DMS53 treated with DMSO at 0.1 percent for 48 hours (cell line): ENCODE results near the gene PLXNB3.

ENCODE experiments used
- DNase-seq: peaks from one replicate; lab custom pipeline; 2025; ENCODE audit not compliant: unreplicated experiment; lab: John Stamatoyannopoulos, UW

PLXNB3 gene

DNA sequence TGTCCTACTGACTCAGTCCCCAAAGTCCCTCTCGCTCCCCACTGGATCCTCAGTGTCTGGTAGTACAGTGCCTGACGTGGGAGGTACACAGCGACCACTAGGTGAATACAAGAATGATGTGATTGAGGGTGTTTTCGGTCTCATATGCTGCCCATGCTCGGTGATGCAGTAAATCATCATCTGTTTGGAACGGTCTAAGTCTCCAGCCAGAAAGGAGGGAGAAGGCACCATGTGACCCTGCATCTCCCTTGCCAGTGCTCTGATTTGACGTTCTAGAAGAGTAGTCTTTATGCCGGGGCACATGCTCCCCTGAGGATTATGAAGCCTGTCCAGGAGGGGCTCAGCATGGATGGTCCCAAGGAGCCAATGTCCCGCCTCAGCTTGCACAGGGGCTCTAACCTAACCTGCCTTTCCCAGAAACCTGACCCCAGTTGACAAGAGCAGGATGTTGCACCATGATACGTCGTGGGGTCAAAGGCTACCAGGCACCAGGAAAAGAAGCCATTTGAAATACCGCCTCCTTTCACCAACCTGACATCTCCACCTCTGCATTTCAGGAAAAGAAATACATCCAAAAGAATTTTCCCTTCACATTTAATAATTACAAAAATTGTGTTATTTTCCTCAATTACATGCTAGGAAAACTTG is 13.8 kb upstream of the PLXNB3 start:
- no peak for DNase-seq

- no peak for DNase-seq
Observed at GRCh38 chrX:153755136-153755535, 8.9 kb upstream of the PLXNB3 start.

- no peak for DNase-seq
Observed at GRCh38 chrX:153761863-153762262, 2.2 kb upstream of the PLXNB3 start.

- DNase-seq = no peak
Observed at GRCh38 chrX:153762626-153763173, 1.3 kb upstream of the PLXNB3 start.

DNA sequence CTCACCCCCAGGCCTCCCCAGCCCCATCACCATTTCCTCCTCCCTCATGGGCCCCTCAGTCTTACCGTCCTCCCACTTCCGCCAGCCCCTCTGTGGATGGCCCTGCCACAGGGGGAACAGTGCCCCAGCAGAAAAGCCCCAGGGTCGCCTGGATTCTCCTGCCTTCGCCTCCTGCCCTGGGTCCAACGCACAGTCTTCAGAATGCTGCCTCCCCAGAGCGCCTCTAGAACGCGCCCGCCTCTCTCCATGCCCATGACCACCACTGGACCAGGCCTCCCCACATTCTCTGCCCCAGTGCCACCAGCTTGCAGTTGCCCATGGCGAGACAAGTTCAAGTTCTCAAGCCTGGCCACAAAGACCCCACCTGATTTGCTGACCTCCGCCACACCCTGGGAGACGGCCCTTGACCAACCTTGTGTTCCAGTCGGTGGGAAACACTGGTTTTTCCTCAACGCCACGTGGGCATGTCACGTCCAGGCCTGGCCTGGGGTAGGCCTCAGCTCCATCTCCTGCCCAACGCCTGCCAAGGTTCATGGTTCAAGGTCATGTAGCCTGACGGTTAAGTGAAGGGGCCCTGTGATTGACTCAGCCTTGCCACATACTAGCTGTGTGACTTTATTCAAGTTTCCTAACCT is 634 bp upstream of the PLXNB3 start:
- DNase-seq = no peak

DNA sequence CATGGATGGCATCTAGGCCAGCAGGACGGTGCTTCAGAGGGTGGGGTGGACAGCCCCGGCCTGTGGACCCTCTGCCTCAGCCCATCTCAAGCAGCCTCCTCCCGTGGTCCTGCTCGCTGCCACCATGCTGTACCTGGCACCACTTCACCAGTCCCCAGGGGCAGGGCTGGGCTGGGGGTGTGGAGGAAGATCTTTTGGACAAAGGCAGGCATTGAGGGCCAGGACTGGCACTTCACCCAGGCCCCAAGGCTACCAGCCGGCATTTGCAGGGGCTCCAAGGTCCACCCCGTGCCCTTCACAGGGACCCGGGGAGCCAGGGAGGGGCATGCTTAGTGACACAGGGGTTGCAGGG is 713 bp downstream of the PLXNB3 start:
- no peak for DNase-seq

DNA sequence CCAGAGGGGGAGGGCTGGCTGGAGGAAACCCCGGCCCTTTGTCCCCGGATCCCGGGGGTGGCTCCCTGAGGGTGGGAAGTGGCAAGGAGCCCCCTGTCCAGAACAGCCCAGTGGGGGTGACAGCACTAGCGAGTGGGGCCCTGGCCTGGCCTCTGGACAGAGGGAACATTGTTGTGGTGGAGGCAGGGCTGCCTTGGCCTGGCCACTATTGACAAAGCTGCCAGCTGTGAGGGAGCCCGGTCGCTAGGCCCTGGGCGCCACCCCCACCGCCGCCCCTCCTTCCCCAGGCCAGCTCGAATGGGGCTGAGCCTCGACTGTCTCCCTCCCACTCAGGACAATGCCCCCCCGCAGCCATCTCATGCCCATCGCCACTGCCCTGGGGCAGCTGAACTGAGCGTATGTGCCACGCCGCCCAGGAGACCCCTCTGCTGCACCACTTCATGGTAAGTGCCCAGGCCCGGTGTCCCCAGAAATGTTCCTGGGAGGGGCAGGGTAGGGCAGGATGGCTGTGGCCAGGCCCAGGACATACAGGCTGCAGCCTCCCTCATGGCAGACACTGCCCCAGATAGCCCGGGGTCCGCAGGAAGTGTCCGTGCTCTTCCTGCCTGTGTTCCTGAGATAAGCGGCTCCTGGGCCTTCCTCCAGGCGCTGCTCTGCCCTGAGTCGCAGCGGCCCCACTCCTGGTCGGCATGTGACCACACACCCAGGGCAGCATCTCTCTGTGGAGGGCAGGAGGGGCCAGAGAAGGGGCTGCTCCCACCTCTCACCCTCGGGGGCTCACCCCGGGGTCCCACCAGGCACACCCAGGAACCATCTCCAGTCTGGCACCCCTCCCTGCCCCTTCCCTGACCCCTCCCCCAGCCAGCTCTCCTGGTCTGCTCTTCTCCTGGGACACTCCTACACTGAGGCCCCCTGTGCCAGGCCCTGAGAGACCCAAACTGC is 1.4 kb downstream of the PLXNB3 start:
- no peak for DNase-seq

- DNase-seq = no peak
Observed at GRCh38 chrX:153766098-153766817, 2.2 kb downstream of the PLXNB3 start.

GRCh38 chrX:153766871-153767673 is 3.0 kb downstream of the PLXNB3 start:
- DNase-seq = no peak

DNA sequence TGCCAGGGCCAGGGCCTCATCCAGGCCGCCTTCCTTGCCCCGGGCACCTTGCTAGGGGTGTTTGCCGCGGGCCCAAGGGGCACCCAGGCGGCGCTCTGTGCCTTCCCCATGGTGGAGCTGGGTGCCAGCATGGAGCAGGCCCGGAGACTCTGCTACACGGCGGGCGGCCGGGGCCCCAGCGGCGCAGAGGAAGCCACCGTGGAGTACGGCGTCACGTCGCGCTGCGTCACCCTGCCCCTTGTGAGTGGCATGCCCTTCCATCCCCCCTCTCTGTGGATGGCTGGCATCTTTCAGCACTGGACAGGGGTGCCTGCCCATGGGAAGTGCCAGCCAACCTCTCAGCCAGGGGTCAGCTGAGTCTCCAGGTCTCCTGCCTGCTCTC is 3.6 kb downstream of the PLXNB3 start:
- no peak for DNase-seq

- no peak for DNase-seq
Observed at GRCh38 chrX:153768311-153769157, 4.5 kb downstream of the PLXNB3 start.

DNA sequence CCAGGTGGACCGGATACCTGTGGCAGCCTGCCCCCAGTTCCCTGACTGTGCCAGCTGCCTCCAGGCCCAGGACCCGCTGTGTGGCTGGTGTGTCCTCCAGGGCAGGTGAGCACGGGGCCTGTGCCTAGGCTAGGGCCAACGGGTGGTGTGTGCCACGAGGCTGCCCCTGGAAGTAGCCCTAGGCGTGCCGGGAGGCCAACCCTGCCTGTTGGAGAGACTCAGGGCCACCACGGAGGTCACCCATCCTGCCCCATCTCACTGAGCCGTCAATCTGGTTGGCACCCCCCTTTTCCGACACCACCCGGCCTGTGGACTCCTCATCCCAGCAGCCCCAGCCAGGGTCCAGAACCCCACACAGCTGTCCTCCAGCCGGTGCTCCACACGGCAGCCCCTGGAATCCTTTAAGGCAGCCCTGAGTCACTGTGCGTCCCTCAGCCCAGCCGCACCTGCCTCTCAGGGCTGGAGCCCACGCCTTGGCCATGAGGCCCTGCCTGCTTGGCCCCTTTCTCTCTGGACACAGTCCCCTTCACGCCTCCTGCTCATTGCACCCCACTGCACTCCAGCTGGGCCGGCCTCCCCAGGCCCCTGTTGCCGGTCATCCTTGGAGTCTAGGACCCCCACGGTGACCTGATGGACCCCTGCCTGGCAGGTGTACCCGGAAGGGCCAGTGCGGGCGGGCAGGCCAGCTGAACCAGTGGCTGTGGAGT is 5.3 kb downstream of the PLXNB3 start:
- no peak for DNase-seq

DNA sequence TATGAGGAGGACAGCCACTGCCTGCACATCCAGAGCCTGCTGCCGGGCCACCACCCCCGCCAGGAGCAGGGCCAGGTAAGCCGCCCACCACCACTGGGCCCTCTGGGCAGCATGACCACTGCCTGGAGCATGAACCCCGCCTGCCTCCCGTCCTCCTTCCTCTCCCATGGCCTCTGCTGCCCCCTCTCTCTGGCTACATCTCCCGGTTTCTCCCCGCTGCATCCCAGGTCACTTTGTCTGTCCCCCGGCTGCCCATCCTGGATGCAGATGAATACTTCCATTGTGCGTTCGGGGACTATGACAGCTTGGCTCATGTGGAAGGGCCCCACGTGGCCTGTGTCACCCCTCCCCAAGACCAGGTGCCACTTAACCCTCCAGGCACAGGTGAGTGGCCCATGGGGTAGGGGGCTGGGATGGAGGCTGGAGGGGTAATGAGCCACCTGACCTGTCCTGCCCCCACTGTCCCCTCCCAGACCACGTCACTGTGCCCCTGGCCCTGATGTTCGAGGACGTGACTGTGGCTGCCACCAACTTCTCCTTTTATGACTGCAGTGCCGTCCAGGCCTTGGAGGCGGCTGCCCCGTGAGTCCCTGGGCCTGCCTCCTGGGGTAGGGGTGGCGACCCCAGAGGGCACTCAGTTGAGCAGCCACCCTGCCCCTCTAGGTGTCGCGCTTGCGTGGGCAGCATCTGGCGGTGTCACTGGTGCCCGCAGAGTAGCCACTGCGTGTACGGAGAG is 6.0 kb downstream of the PLXNB3 start:
- DNase-seq = no peak

- DNase-seq = no peak
Observed at GRCh38 chrX:153770601-153771414, 6.8 kb downstream of the PLXNB3 start.

DNA sequence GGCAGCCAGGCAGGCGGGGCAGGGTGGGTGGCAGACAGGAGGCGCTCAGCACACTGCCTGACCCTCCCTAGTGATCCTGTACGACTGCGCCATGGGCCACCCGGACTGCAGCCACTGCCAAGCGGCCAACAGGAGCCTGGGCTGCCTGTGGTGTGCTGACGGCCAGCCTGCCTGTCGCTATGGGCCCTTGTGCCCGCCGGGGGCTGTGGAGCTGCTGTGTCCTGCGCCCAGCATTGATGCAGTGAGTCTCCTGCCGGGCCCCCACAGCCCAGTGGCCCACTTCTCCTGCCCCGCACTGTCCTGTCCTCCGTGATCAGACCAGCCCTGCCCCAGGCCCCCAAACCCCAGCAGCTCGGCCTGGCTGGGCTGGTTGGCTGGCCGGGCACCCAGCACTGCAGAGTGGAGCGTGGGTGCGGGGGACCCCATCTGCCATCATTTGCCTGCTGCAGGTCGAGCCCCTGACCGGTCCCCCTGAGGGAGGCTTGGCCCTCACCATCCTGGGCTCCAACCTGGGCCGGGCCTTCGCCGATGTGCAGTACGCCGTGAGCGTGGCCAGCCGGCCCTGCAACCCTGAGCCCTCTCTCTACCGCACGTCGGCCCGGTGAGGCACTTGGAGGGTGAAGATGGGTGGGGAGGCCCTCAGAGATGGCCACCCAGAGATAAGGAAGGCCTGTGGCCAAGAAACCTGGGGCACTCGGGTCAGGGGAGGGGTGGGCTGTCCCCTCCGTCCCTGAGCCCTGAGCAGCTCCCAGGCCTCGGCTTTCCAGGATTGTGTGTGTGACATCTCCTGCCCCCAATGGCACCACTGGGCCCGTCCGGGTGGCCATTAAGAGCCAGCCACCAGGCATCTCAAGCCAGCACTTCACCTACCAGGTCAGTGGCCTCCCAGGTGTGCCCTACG is 7.6 kb downstream of the PLXNB3 start:
- DNase-seq = no peak
